Neural progenitor cell (in vitro differentiated cells): ENCODE measurements around the gene ALDH9A1. TPM values are rescaled to one million over a fixed set of nuclear protein-coding genes. Genes with fewer than 3 reads are reported as not detected.

ENCODE experiments used
- DNase-seq: peaks from one replicate; pipeline ENCODE4 v3.0.0-alpha.2; 2016; ENCODE audit warnings: low spot score
- H2AFZ ChIP-seq: fragments of 200-600 bp; sonication (generic); replicated peaks from 2 replicates; pipeline ENCODE4 v1.6.1; 2016; ENCODE audit warnings: antibody characterized with exemption
- H3F3A ChIP-seq: fragments of 200-600 bp; sonication (generic); 2 replicates; pipeline ENCODE4 v1.6.1; 2016; ENCODE audit warnings: antibody characterized with exemption, low read depth
- H3K27ac ChIP-seq: fragments of 200-600 bp; sonication (generic); 2 replicates; pipeline ENCODE4 v1.5.1; 2016; ENCODE audit warnings: mild to moderate bottlenecking
- H3K27me3 ChIP-seq: fragments of 200-600 bp; sonication (generic); 2 replicates; pipeline ENCODE4 v1.6.1; 2016; ENCODE audit warnings: mild to moderate bottlenecking, moderate library complexity
- H3K36me3 ChIP-seq: fragments of 200-600 bp; sonication (generic); 2 replicates; pipeline ENCODE4 v1.5.1; 2016
- H3K4me1 ChIP-seq: fragments of 200-600 bp; sonication (generic); 2 replicates; pipeline ENCODE4 v1.6.1; 2016; ENCODE audit warnings: mixed run types
- H3K4me2 ChIP-seq: fragments of 200-600 bp; sonication (generic); 2 replicates; pipeline ENCODE4 v1.6.1; 2016
- H3K4me3 ChIP-seq: fragments of 200-600 bp; sonication (generic); 2 replicates; pipeline ENCODE4 v1.5.1; 2016
- H3K79me2 ChIP-seq: fragments of 200-600 bp; sonication (generic); 2 replicates; pipeline ENCODE4 v1.6.1; 2016; ENCODE audit warnings: low read depth
- H3K9ac ChIP-seq: fragments of 200-600 bp; sonication (generic); 2 replicates; pipeline ENCODE4 v1.6.1; 2016
- H3K9me3 ChIP-seq: fragments of 200-600 bp; sonication (generic); 2 replicates; pipeline ENCODE4 v1.5.1; 2016; ENCODE audit warnings: low read depth
- H4K20me1 ChIP-seq: fragments of 200-600 bp; sonication (generic); 2 replicates; pipeline ENCODE4 v1.6.1; 2016; ENCODE audit warnings: low read depth
- H3K27ac Mint-ChIP-seq: 3 replicates; pipeline ENCODE4 v1.8.0; 2021; ENCODE audit warnings: mixed read lengths
- H3K27me3 Mint-ChIP-seq: 2 replicates; pipeline ENCODE4 v1.8.0; 2022; ENCODE audit warnings: low read depth, mild to moderate bottlenecking, inconsistent platforms, moderate library complexity, mixed read lengths; ENCODE audit not compliant: insufficient read depth
- H3K36me3 Mint-ChIP-seq: 3 replicates; pipeline ENCODE4 v1.8.0; 2021; ENCODE audit warnings: mixed read lengths
- H3K4me1 Mint-ChIP-seq: 3 replicates; pipeline ENCODE4 v1.8.0; 2021; ENCODE audit warnings: mixed read lengths
- H3K4me3 Mint-ChIP-seq: 3 replicates; pipeline ENCODE4 v1.8.0; 2021; ENCODE audit warnings: mild to moderate bottlenecking, moderate library complexity, mixed read lengths
- H3K9me3 Mint-ChIP-seq: 3 replicates; pipeline ENCODE4 v1.8.0; 2020; ENCODE audit warnings: mixed read lengths
- CTCF ChIP-seq: fragments of 200-600 bp; sonication (generic); IDR thresholded peaks from 2 replicates; pipeline ENCODE4 v1.5.1; 2017; ENCODE audit warnings: antibody characterized with exemption, mild to moderate bottlenecking
- EZH2 ChIP-seq: fragments of 200-600 bp; sonication (generic); IDR thresholded peaks from 2 replicates; pipeline ENCODE4 v1.6.1; 2017; ENCODE audit warnings: antibody characterized with exemption, mild to moderate bottlenecking, moderate library complexity
- EZH2phosphoT487 ChIP-seq: fragments of 200-600 bp; sonication (generic); IDR thresholded peaks from 2 replicates; pipeline ENCODE4 v1.6.1; 2017; ENCODE audit warnings: antibody characterized with exemption
- total RNA-seq: library from RNA; depleted of rRNA; stranded (reverse); fragments of >200 nt; gene quantifications from 2 replicates; pipeline ENCODE4 v1.2.3, GENCODE V29; 2015; ENCODE audit warnings: low replicate concordance

Gene ALDH9A1
- total RNA-seq, 1 donor from 2014 or later, result 82.3 TPM

GRCh38 chr1:165698761-165699052 lies 345 bp upstream of the ALDH9A1 start:
- no peak for TF ChIP-seq EZH2
- TF ChIP-seq EZH2phosphoT487, result no peak
- no peak for TF ChIP-seq CTCF
- Histone ChIP-seq H3K9ac (peak overlapping the region; percentile 37), H4K20me1 (no peaks in the 10 kb centered on the region), H3K9me3 (no peaks in the 10 kb centered on the region), H3K4me2 (peak overlapping the region; percentile 95), H3K27me3 (no peaks in the 10 kb centered on the region), H3K4me3 (peak overlapping the region; percentile 85), H3K79me2 (peaks cover 42% of the 10 kb centered on the region), H3K27ac (no peak overlapping the region), H3F3A (peaks cover 20% of the 10 kb centered on the region), H3K36me3 (no peaks in the 10 kb centered on the region), H3K4me1 (peaks cover 10% of the 10 kb centered on the region), H2AFZ (peak overlapping the region; percentile 99)
- peaks cover 2% of the 10 kb centered on the region for H3K9me3 Mint-ChIP-seq
- peak overlapping the region; percentile 92 for H3K27ac Mint-ChIP-seq
- H3K36me3 Mint-ChIP-seq, result peaks cover 7% of the 10 kb centered on the region
- peaks cover 11% of the 10 kb centered on the region for H3K4me1 Mint-ChIP-seq
- peak overlapping the region; percentile 98 for H3K4me3 Mint-ChIP-seq
- no peak for DNase-seq
- no peaks in the 10 kb centered on the region for H3K27me3 Mint-ChIP-seq

- Histone ChIP-seq H3K9me3 (no peaks in the 10 kb centered on the region), H3K4me1 (peaks cover 10% of the 10 kb centered on the region), H3K27ac (no peak overlapping the region), H3K4me2 (peak overlapping the region; percentile 95), H3K79me2 (peaks cover 44% of the 10 kb centered on the region), H3K9ac (no peak overlapping the region), H4K20me1 (no peaks in the 10 kb centered on the region), H2AFZ (peak overlapping the region; percentile 99), H3K27me3 (no peaks in the 10 kb centered on the region), H3K36me3 (no peaks in the 10 kb centered on the region), H3K4me3 (peak overlapping the region; percentile 85), H3F3A (peaks cover 20% of the 10 kb centered on the region)
- H3K9me3 Mint-ChIP-seq, result peaks cover 2% of the 10 kb centered on the region
- peak; percentile 5 for DNase-seq
- H3K27me3 Mint-ChIP-seq, result no peaks in the 10 kb centered on the region
- H3K36me3 Mint-ChIP-seq, result peaks cover 7% of the 10 kb centered on the region
- no peak overlapping the region for H3K27ac Mint-ChIP-seq
- TF ChIP-seq CTCF, result no peak
- no peak for TF ChIP-seq EZH2phosphoT487
- TF ChIP-seq EZH2, result no peak
- H3K4me1 Mint-ChIP-seq, result peaks cover 11% of the 10 kb centered on the region
- peak overlapping the region; percentile 98 for H3K4me3 Mint-ChIP-seq
Observed at GRCh38 chr1:165697491-165697880, 876 bp downstream of the ALDH9A1 start.

- peaks cover 13% of the 10 kb centered on the region for H3K36me3 Mint-ChIP-seq
- Histone ChIP-seq H3K4me1 (peaks cover 10% of the 10 kb centered on the region), H2AFZ (no peak overlapping the region), H3K4me2 (peak overlapping the region; percentile 95), H3K9me3 (no peaks in the 10 kb centered on the region), H3K36me3 (no peaks in the 10 kb centered on the region), H3F3A (peaks cover 20% of the 10 kb centered on the region), H3K27ac (no peak overlapping the region), H3K27me3 (no peaks in the 10 kb centered on the region), H3K4me3 (peak overlapping the region; percentile 85), H3K79me2 (peaks cover 49% of the 10 kb centered on the region), H4K20me1 (no peaks in the 10 kb centered on the region), H3K9ac (no peak overlapping the region)
- peak overlapping the region; percentile 98 for H3K4me3 Mint-ChIP-seq
- H3K27me3 Mint-ChIP-seq, result no peaks in the 10 kb centered on the region
- TF ChIP-seq EZH2 (no peak), CTCF (no peak), EZH2phosphoT487 (no peak)
- H3K9me3 Mint-ChIP-seq, result peaks cover 8% of the 10 kb centered on the region
- peak; percentile 15 for DNase-seq
- peaks cover 11% of the 10 kb centered on the region for H3K4me1 Mint-ChIP-seq
- H3K27ac Mint-ChIP-seq, result peak overlapping the region; percentile 1
Observed at GRCh38 chr1:165696625-165697100, 1.7 kb downstream of the ALDH9A1 start.
